Suppressor macrophage treated with lipopolysaccharide for 1 hour (primary cell): Measurements from ENCODE around the gene RACGAP1.

Experiments
- DNase-seq, 3 donors: peaks; one replicate each; pipeline ENCODE4 v3.0.0-alpha.2; 2020 to 2022

RACGAP1 gene

GRCh38 chr12:49984476-49985359 is 40.6 kb downstream of the RACGAP1 start:
- DNase-seq: peak in 1 of 3 donors; percentile 36

DNA sequence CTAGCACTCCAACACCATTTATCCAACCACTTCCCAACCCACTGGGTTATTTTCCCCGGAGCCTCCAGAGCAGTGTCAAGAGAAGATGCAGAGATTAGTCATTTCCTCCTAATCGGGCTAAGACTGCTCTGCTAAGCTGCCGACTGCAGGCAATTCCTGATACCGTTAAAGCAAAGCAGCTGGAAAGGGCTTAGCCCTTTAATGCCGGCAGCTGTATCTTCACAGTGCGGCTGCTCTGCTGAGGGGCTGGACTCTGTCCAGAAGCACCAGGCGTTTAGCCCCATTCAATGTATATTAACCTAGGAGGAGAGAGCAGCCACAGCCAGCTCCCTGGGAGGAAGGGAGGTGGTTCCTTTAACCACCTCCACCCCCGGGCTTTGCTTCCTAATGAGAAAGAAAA is 41.4 kb downstream of the RACGAP1 start:
- DNase-seq: peak; percentile 76 to 81 (median 81)

DNA sequence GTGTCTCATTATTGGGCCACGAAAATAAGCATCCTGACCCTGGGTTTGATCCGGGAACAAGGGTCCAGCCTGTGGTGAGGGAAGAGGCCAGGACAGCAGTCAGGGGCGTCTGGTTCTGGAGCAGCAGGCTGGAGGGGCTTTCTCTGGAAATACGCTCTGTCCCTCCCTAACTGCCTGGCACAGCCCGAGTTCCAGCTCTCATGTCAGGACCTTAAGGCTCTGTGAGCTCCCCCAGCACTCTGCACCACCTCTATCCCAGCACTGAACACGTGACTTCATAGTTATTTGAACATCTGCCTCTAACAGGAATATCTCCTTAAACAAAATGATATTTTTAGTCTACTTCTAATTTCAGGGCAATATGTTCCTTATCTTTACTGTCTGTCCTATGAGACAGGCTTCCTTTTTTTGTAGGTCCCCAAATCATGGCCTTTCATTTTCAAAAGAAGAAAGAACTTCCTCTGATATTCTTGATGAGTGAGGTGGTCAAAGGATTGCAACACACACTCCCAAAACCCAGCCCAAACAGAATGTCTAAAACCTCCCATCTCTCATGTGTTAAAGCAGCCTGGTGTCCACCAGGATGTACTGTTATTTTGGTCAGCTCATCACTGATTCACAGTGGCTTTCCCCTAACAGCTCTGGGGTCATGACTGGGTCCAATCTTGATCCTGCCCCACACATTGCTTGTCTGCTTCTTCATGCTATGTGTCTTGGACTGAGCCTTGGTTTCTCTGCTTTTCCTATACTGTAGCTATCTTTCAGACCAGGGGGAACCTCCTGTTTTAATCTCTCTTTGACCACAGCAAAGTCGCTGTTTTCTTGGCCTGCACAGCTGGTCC is 42.8 kb downstream of the RACGAP1 start:
- peak; percentile 69 to 79 (median 79) for DNase-seq

DNA sequence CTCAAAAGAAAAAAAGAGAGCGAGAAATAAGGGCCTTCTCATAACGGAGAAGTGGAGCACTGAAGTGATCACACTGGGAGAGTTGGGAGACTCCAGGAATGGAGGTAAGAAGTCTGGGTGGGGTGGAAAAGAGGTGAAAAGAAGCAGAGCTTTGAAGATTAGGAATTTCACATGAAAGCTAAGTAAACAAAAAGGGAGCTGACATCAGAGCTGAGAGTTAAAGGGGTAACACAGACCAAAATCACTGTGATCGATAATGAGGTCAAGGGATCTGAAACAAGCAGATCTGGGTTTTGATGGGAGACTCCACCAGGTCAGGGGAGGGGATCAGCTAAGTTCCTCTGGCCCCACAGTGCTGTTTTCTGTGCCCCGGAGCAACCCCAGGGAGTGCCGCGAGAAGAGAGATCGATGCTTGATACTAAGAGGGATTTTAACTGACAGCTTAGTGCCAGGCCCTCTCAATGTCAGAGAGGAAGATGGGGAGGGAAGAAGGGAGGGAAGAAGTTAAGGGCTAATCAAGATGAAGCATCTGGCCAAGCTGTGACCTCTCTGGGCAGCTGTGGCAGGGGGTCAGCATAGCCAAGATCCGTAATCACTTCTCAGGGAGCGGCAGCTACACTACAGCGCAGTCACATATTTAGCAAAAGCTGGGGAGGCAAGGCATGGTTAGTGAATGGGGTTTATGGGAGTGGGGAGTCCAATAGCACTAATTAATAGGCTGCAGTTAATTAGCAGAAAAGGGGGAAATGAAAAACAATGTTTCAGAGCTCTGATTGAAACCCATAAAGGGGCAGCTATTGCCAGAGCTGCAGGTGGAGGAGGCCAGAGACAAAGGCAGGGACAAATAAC is 44.6 kb downstream of the RACGAP1 start:
- no peak for DNase-seq

DNA sequence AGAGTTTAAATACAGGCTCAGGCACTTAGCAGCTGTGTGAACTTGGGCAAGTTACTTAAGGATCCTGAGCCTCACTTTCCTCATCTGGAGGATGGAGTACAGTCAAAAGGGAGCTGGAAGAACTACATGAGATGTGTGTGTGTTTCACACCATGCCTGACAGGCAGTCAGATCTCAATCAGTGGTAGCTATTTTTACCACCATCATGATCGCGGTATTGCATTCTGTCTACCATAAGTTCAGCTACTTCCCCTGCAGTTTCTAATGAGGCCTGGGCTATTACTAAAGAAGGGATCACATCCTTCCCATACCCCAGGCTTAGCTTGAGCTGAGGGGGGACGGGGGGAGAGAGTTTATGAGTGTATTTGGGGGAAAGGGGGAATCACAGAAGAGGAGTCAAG is 45.5 kb downstream of the RACGAP1 start:
- DNase-seq: no peak

GRCh38 chr12:49979016-49979586 is 46.2 kb downstream of the RACGAP1 start:
- no peak for DNase-seq

- no peak for DNase-seq
These were observed 47.2 kb downstream of the RACGAP1 start for GRCh38 chr12:49978125-49978524.

DNA sequence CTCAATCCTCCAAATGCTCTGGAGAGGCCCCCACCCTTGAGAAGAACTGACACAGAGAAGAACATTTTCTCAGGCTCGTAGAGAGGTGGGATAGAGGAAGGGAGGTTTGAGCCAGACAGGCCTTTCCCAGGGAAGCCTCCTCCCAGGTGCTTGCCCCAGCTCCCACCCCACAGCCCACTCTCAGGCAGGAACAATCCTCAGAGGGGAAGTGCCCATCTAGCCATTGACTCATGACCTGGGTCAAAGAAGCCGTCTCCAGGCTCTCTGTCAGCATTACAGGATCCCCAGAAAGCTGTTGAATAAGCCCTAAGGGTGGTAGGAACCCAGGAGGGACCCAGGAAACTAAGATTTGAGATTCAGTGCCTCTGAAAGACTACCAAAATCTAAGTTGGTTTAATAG is 48.7 kb downstream of the RACGAP1 start:
- peak; percentile 55 to 74 (median 73) for DNase-seq

- no peak for DNase-seq
These were observed 50.0 kb downstream of the RACGAP1 start for GRCh38 chr12:49975318-49975761.

- DNase-seq: peak; percentile 43 to 64 (median 45)
These were observed 50.5 kb downstream of the RACGAP1 start for GRCh38 chr12:49974677-49975317.

DNA sequence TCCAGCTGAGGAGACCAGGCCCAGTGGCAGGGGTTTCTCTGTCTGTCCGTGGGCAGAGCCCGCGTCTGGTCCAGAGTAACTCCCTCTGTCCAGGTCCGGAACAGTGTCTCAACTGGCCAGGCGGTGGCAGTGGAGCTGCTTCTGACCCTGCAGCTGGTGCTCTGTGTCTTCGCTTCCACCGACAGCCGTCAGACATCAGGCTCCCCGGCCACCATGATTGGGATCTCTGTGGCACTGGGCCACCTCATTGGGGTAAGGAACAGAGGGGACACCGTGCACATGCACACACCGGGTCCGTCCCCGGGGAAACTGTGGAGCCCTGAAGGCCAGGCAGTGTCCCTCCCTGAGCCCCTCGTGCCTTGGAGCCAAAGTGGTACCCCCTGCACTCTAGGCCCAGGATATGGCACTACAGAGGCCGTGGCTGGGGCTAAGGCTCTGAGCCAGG is 51.0 kb downstream of the RACGAP1 start:
- peak; percentile 59 to 71 (median 63) for DNase-seq

- no peak for DNase-seq
These were observed 51.9 kb downstream of the RACGAP1 start for GRCh38 chr12:49973361-49973830.

DNA sequence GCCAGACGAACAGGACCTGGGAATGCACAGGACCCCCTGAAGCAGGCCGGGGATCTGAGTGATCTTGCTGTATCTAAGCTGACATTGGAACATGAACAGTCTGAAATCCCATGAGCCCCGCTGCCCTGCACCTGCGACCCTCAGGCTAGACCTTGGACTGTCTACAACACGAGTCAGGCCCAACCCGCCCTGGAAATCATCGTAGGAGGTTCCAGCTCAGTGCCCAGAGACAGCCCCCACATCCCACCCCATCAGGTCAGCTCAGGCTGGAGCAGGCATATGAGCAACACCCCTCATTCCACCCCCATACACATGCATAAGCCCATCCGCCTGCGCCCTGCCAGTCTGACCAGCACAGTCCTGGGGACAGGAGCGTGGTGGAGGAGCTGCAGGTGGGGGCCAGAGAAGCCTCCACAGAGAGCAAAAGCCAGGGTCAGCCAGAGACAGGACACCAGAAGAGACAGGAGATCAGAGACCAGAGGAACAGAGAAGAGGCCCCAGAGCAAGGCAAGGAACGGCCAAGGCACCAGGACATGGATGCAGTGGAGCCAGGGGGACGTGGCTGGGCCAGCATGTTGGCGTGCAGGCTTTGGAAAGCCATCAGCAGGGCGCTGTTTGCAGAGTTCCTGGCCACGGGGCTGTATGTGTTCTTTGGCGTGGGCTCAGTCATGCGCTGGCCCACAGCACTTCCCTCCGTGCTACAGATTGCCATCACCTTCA is 52.5 kb downstream of the RACGAP1 start, which contains the start of gene AQP6:
Gene AQP6 (plus strand): TSS at position 307 of the 720 bp plus-strand sequence. CDS start 227 bp downstream, at position 534.
- no peak for DNase-seq

GRCh38 chr12:49972129-49972528 is 53.2 kb downstream of the RACGAP1 start:
- peak in 1 of 3 donors; percentile 25 for DNase-seq

DNA sequence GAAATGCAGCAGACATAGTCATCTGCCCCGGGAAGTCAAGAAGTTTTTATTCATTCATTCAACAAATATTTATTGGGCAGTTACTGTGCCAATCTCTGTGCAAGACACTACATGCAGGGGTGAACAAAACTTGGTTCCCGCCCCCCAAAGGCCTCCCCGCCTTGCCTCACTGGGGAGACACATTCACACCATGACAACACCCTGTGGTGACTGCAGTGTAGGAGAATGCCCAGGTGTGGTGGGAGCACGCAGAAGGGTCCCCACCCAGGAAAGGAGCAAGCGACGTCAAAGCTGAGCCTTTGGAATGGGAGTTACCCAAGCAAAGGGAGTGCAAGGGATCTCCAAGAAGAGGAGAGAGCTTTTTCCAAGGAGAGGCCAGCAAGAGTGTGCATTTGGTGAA is 54.2 kb downstream of the RACGAP1 start:
- DNase-seq: no peak

DNA sequence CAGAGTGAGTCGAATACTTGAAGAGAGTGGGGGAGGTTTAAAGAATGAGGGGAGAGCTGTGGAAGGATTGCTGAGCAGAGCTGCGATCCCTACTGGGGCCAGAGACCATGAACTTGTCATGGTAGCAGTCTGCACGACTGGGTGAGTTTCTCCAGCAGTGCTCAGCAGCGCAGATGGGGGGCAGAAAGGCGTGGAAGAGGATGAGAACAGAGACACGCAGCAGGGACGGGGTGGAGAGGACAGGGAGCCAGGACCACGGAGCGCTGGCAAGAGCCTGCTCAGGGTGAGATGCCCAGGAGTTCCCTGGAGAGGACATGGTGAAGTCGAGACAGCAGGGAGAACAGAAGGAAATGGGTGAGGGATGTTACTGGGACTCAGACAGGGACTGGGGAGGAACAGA is 54.6 kb downstream of the RACGAP1 start:
- DNase-seq: no peak

DNA sequence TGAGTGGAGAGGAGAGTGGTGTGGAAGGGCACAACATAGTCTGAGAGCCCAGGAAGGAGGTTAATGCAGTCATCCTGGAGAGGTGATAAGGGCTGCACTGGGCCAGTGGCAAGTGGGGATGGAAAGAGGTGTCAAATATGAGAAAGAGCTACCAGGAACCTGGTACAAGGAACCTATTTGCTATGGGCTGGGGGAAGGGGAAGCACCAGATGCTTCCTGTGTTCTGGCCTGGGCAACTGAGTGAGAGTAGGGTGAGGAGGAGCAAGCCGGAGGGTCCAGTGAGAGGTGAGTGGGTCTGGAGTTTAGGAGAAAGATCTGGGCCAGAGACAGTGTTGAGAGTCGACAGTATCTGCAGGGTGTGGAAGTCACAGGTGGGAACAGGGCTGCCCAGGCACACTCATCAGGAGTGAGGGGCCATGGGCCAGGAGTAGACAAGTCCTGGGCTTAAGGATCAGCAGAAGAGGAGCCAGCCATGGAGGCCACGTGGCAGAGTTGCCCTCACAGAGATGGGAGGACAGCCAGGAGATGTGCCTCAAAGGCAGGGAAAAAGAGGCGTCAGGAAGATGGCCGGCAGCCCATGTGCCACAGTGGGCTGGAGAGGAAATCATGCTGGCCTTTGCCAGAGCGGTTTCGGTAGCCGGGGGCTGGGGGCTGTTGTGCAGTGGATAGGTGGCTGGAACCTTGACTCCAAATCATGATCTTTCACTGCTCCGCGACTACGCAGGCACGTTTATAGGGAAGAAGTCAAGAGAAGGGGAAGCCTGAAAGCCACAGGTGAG is 55.5 kb downstream of the RACGAP1 start:
- DNase-seq: no peak

DNA sequence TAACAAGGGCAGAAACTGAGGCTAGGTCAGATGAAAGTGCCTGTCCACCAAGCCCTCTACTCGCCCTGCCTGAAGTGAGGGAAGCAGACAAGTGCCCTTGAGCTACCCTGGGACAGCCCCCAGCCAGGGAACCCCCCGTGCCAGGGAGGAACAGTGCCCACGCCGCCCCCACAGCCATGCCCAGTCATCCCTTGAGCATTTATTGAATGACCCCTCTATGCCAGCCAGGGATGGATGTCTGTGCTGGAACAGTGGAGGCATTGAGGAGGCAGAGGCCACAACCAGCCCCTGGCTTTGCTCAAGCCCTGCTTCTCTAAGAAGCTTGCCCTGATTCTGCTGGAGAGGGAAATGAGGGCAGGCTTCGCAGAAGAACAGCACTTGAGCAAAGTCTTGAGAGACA is 56.3 kb downstream of the RACGAP1 start:
- peak; percentile 45 to 66 (median 53) for DNase-seq

DNA sequence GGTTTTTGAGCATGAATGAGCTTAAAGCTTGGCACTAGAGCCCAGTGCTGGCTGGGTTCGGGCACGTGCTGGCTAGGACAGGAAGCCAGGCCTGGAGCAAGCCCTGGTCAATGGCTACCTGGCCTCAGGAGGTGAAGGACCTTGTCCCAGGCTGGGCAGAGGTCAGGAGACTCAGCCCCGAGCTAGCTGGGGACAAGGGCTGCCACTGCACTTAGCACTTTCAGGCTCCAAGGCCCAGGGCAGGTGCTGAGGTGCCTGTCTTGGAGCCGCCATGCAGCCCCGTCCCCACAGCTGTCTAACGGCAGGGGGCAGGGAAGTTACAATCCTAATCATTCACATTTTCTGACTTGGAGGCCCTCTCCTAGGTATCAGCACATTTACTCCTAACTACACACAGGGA is 56.8 kb downstream of the RACGAP1 start:
- no peak for DNase-seq

DNA sequence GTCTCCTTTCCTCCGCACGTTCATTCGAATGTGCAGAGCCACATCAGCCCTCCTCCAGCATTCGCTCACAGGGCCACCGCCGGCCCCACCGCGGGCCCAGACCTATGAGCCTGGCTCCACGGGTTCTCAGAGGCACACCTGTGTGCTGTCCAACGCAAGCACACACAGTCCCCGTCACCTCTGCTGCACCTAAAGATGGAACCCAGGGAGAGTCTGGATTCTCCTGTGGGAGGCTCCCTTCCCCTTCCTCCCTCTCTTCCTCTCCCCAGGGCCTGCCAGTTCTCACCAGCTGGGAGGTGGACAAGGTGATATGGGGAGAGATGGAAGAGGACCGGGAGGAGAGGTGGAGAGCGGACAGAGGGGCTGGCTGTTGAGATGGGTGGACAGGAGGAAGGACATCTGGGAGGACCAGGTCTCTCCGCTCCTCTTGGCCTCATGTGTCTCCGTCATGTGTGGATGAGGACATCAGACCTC is 57.5 kb downstream of the RACGAP1 start:
- DNase-seq: no peak
